Upper lobe of left lung (tissue), 6 donors: ENCODE measurements around the gene DNAJC10. TPM values are rescaled to one million over a fixed set of nuclear protein-coding genes. Genes with fewer than 3 reads are reported as not detected.

Source experiments
- ATAC-seq, 2 donors: fragments of 200-7000 bp; cut with Tn5 transposase; one replicate each; pipeline ENCODE4 v1.9.1; 2022; ENCODE audit warnings: mild to moderate bottlenecking in 2 of 2, moderate library complexity in 2 of 2; ENCODE audit not compliant: low FRiP score in 2 of 2
- DNase-seq, 2 donors: peaks; one replicate each; pipeline ENCODE4 v3.0.0-alpha.2; 2019 to 2020
- H3K27ac ChIP-seq, 4 donors: fragments of 200-600 bp; sonication (generic); one replicate each; pipeline ENCODE4 v1.5.1; 2016 to 2019
- H3K27me3 ChIP-seq, 4 donors: fragments of 200-600 bp; sonication (generic); one replicate each; pipeline ENCODE4 v1.5.1; 2017 to 2019
- H3K36me3 ChIP-seq, 4 donors: fragments of 200-600 bp; sonication (generic); one replicate each; pipeline ENCODE4 v1.5.1; 2016 to 2019
- H3K4me1 ChIP-seq, 4 donors: fragments of 200-600 bp; sonication (generic); one replicate each; pipeline ENCODE4 v1.5.1; 2018 to 2019
- H3K4me3 ChIP-seq, 4 donors: fragments of 200-600 bp; sonication (generic); one replicate each; pipeline ENCODE4 v1.5.1; 2017 to 2019; ENCODE audit warnings: mild to moderate bottlenecking in 2 of 4, moderate library complexity in 1 of 4
- H3K9me3 ChIP-seq, 4 donors: fragments of 200-600 bp; sonication (generic); one replicate each; pipeline ENCODE4 v1.5.1; 2018 to 2019
- CTCF ChIP-seq, 6 experiments: fragments of 450-650 bp in 4 of 6; fragments of 200-600 bp in 2 of 6; sonication (generic) in 2 of 6; IDR thresholded peaks; one replicate each; pipeline ENCODE4 v1.5.1; 2016 to 2019; ENCODE audit warnings: antibody characterized with exemption in 6 of 6
- EP300 ChIP-seq, 4 donors: sonication (generic); formaldehyde crosslinking; IDR thresholded peaks; one replicate each; pipeline ENCODE4 v1.5.1; 2017; ENCODE audit warnings: antibody characterized with exemption in 4 of 4, control low read depth in 2 of 4
- POLR2A ChIP-seq, 4 donors: fragments of 450-650 bp; IDR thresholded peaks; one replicate each; pipeline ENCODE4 v1.5.1; 2016 to 2017; ENCODE audit warnings: antibody characterized with exemption in 4 of 4, mild to moderate bottlenecking in 2 of 4
- POLR2AphosphoS5 ChIP-seq, 2 donors: sonication (generic); formaldehyde crosslinking; IDR thresholded peaks; one replicate each; pipeline ENCODE4 v1.5.1; 2017; ENCODE audit warnings: antibody characterized with exemption in 2 of 2
- WGBS, 2 donors: methylation state at CpG; one replicate each; pipeline ENCODE4 v1.1.5; 2017 to 2018; 5-methylcytosine and 5-hydroxymethylcytosine counted together
- total RNA-seq, 6 donors: library from RNA; depleted of rRNA in 4 of 6; stranded (reverse); fragments of >200 nt in 4 of 6; gene quantifications; one replicate each; pipeline versions ENCODE4 v1.1.0 to v1.2.1, GENCODE V29; 2016 to 2021
- donor health status: DM: no; HTN: no; CAD: no; lungs with moderate emphysema.
- donor health status: DM: no; HTN: yes; CAD: no; lungs with severe emphysema.

The DNAJC10 gene
- total RNA-seq, 6 donors from 2014 or later, result 13.7 to 94.6 (median 57.9) TPM

GRCh38 chr2:182814804-182815203, 98.7 kb downstream of the DNAJC10 start:
- Histone ChIP-seq H3K4me3 (no peak overlapping the region), H3K27me3 (no peaks in the 10 kb centered on the region), H3K9me3 (no peaks in the 10 kb centered on the region), H3K36me3 (no peaks in the 10 kb centered on the region), H3K27ac (no peak overlapping the region), H3K4me1 (no peaks in the 10 kb centered on the region)
- 83 to 96% methylated on average over 1 to 3 of the region's 3 CpGs for WGBS, 2 donors
- TF ChIP-seq CTCF (IDR thresholded peaks at IDR 0.05) (no peak), EP300 (IDR thresholded peaks at IDR 0.05) (no peak)
- DNase-seq (no peak), ATAC-seq (no peak)

- Histone ChIP-seq H3K36me3 (no peaks in the 10 kb centered on the region), H3K9me3 (no peaks in the 10 kb centered on the region), H3K27ac (no peak overlapping the region), H3K4me1 (no peaks in the 10 kb centered on the region), H3K27me3 (no peaks in the 10 kb centered on the region), H3K4me3 (no peak overlapping the region)
- TF ChIP-seq POLR2A (IDR thresholded peaks at IDR 0.05) (no peak), CTCF (IDR thresholded peaks at IDR 0.05) (no peak), EP300 (IDR thresholded peaks at IDR 0.05) (no peak), POLR2AphosphoS5 (IDR thresholded peaks at IDR 0.05) (no peak)
- no peak for DNase-seq
- ATAC-seq, result no peak
Measured at GRCh38 chr2:182816866-182817265, 100.8 kb downstream of the DNAJC10 start.

- 70 to 71% methylated on average over 2 of the region's 2 CpGs for WGBS, 2 donors
- DNase-seq (no peak), ATAC-seq (no peak)
- Histone ChIP-seq H3K4me3 (no peak overlapping the region), H3K9me3 (no peaks in the 10 kb centered on the region), H3K27ac (no peak overlapping the region), H3K27me3 (no peaks in the 10 kb centered on the region), H3K36me3 (no peaks in the 10 kb centered on the region), H3K4me1 (no peaks in the 10 kb centered on the region)
- no peak for TF ChIP-seq POLR2A (IDR thresholded peaks at IDR 0.05)
- no peak for TF ChIP-seq POLR2AphosphoS5 (IDR thresholded peaks at IDR 0.05)
- TF ChIP-seq EP300 (IDR thresholded peaks at IDR 0.05), result no peak
- TF ChIP-seq CTCF (IDR thresholded peaks at IDR 0.05), result no peak
Measured at GRCh38 chr2:182817558-182817957, 101.5 kb downstream of the DNAJC10 start.

- DNase-seq (no peak), ATAC-seq (no peak)
- no peaks in the 10 kb centered on the region for H3K9me3 ChIP-seq
- no peak overlapping the region for H3K27ac ChIP-seq
- no peaks in the 10 kb centered on the region for H3K27me3 ChIP-seq
- no peak overlapping the region for H3K4me3 ChIP-seq
- no peaks in the 10 kb centered on the region for H3K4me1 ChIP-seq
- TF ChIP-seq POLR2A (IDR thresholded peaks at IDR 0.05) (no peak), EP300 (IDR thresholded peaks at IDR 0.05) (no peak), POLR2AphosphoS5 (IDR thresholded peaks at IDR 0.05) (no peak), CTCF (IDR thresholded peaks at IDR 0.05) (no peak)
- H3K36me3 ChIP-seq, result no peaks in the 10 kb centered on the region
- WGBS, 2 donors, result 67 to 68% methylated on average over 3 of the region's 3 CpGs
Measured at GRCh38 chr2:182818501-182818900, 102.4 kb downstream of the DNAJC10 start.

- TF ChIP-seq CTCF (IDR thresholded peaks at IDR 0.05), result no peak
- Histone ChIP-seq H3K27ac (no peak overlapping the region), H3K4me3 (no peak overlapping the region), H3K36me3 (no peaks in the 10 kb centered on the region), H3K27me3 (no peaks in the 10 kb centered on the region), H3K9me3 (no peaks in the 10 kb centered on the region), H3K4me1 (no peaks in the 10 kb centered on the region)
- ATAC-seq, result no peak
- no peak for DNase-seq
- WGBS, 2 donors, result 67 to 76% methylated on average over 4 of the region's 4 CpGs
Measured at GRCh38 chr2:182818925-182819324, 102.9 kb downstream of the DNAJC10 start.
